ENCODE measurements around the gene CFAP45. TPM values are rescaled to one million over a fixed set of nuclear protein-coding genes. Genes with fewer than 3 reads are reported as not detected.

The CFAP45 gene
- total and polyA plus RNA-seq, 7 donors = 0.04 to 0.42 (median 0.19) TPM; not detected in 3

GRCh38 chr1:159936273-159936904, 36.4 kb upstream of the CFAP45 start:
- ATAC-seq (peak; percentile 61 to 88 (median 78)), DNase-seq (peak; percentile 66 to 77)
- WGBS, 3 donors = 32 to 44% (median 34%) methylated on average over 12 to 16 of the region's 16 CpGs
- no peaks in the 10 kb centered on the region for H3K36me3 ChIP-seq (ENCODE audit: insufficient read depth in 1 of 2, low read depth in 1 of 2)
- no peaks in the 10 kb centered on the region for H3K9me3 ChIP-seq
- peaks cover 0 to 5% (median 2%) of the 10 kb centered on the region in 3 donors for H3K27me3 ChIP-seq (ENCODE audit: insufficient read depth in 3 of 3, low read length in 2 of 3)
- peak; percentile 99 for TF ChIP-seq CTCF (IDR thresholded peaks at IDR 0.05)
- intact Hi-C loops (cut with DNase I) = loop anchor here (1.0 to 2.0 kb wide), 2 partner anchors 70 to 72 kb away; no protein-coding TSS in a partner anchor
- H3K27ac ChIP-seq = no peak overlapping the region
- H3K4me3 ChIP-seq = no peak overlapping the region
- H3K4me1 ChIP-seq = no peaks in the 10 kb centered on the region

- TF ChIP-seq CTCF (IDR thresholded peaks at IDR 0.05) = no peak
- Histone ChIP-seq H3K36me3 (ENCODE audit: insufficient read depth in 1 of 2, low read depth in 1 of 2) (no peaks in the 10 kb centered on the region), H3K4me3 (no peak overlapping the region), H3K4me1 (no peaks in the 10 kb centered on the region), H3K27me3 (ENCODE audit: insufficient read depth in 3 of 3, low read length in 2 of 3) (peaks cover 0 to 5% (median under 1%) of the 10 kb centered on the region in 3 donors), H3K27ac (no peak overlapping the region), H3K9me3 (no peaks in the 10 kb centered on the region)
- intact Hi-C loops (cut with DNase I) = loop anchor here (1.0 to 2.0 kb wide), 2 partner anchors 71 to 73 kb away; no protein-coding TSS in a partner anchor
- DNase-seq (no peak), ATAC-seq (no peak)
- WGBS, 3 donors = 59 to 70% (median 64%) methylated on average over 4 of the region's 4 CpGs
Observed at GRCh38 chr1:159935719-159936272, 35.8 kb upstream of the CFAP45 start.

GRCh38 chr1:159935305-159935704, 35.3 kb upstream of the CFAP45 start:
- WGBS, 3 donors = 88 to 92% (median 91%) methylated on average over 11 of the region's 11 CpGs
- Histone ChIP-seq H3K36me3 (ENCODE audit: insufficient read depth in 1 of 2, low read depth in 1 of 2) (no peaks in the 10 kb centered on the region), H3K9me3 (no peaks in the 10 kb centered on the region), H3K4me1 (no peaks in the 10 kb centered on the region), H3K4me3 (no peak overlapping the region), H3K27me3 (ENCODE audit: insufficient read depth in 3 of 3, low read length in 2 of 3) (peaks cover 0 to 5% (median 0%) of the 10 kb centered on the region in 3 donors), H3K27ac (no peak overlapping the region)
- no peak for ATAC-seq
- intact Hi-C loops (cut with DNase I) = no loop called here
- no peak for TF ChIP-seq CTCF (IDR thresholded peaks at IDR 0.05)
- no peak for DNase-seq

GRCh38 chr1:159934136-159935039, 34.4 kb upstream of the CFAP45 start:
- Histone ChIP-seq H3K27ac (no peak overlapping the region), H3K36me3 (ENCODE audit: insufficient read depth in 1 of 2, low read depth in 1 of 2) (no peaks in the 10 kb centered on the region), H3K4me1 (no peaks in the 10 kb centered on the region), H3K27me3 (ENCODE audit: insufficient read depth in 3 of 3, low read length in 2 of 3) (peaks cover 0 to 5% (median 0%) of the 10 kb centered on the region in 3 donors), H3K9me3 (no peaks in the 10 kb centered on the region), H3K4me3 (no peak overlapping the region)
- no peak for TF ChIP-seq CTCF (IDR thresholded peaks at IDR 0.05)
- intact Hi-C loops (cut with DNase I) = no loop called here
- DNase-seq (no peak), ATAC-seq (no peak)
- WGBS, 3 donors = 90 to 93% (median 93%) methylated on average over 14 of the region's 14 CpGs

Measured in psoas muscle (tissue), 8 donors.